22Rv1 (cell line): ENCODE measurements around the gene MKRN3.

Experiments used
- CTCF ChIP-seq: fragments of 450-650 bp; IDR thresholded peaks from 2 replicates; pipeline ENCODE4 v1.5.1; 2017; ENCODE audit warnings: mild to moderate bottlenecking
- ZFX ChIP-seq: fragments of 450-650 bp; IDR thresholded peaks from 2 replicates; pipeline ENCODE4 v1.6.1; 2017; ENCODE audit warnings: antibody characterized with exemption, borderline replicate concordance

GRCh38 chr15:23569151-23569925 is 3.9 kb downstream of the MKRN3 start:
- TF ChIP-seq CTCF (no peak), ZFX (no peak)
